Stimulated activated CD8-positive, alpha-beta memory T cell treated with anti-CD3 and anti-CD28 coated beads, Interleukin-4, amount 100 ng/mL, for 48 hours (primary cell): ENCODE data around the gene SPDYE2.
"Not testable (repeated sequence)": the region's sequence is repeated elsewhere in the genome, so short reads cannot be mapped to it uniquely, and the experiment has no call there.

Experiments used
- DNase-seq: peaks from one replicate; pipeline ENCODE4 v3.0.0-alpha.2; 2020

SPDYE2 gene

GRCh38 chr7:102542083-102542482, 8.9 kb upstream of the SPDYE2 start:
- DNase-seq, result not testable (repeated sequence)

GRCh38 chr7:102542771-102543170, 8.3 kb upstream of the SPDYE2 start:
- not testable (repeated sequence) for DNase-seq

- not testable (repeated sequence) for DNase-seq
These were observed 7.4 kb upstream of the SPDYE2 start, which contains the start of gene UPK3BL2 for GRCh38 chr7:102543596-102543995. UPK3BL2 (minus strand) TSS chr7:102543696; CDS start chr7:102543636, 60 bp downstream.

GRCh38 chr7:102544372-102544771, 6.7 kb upstream of the SPDYE2 start:
- not testable (repeated sequence) for DNase-seq

- not testable (repeated sequence) for DNase-seq
These were observed 5.7 kb upstream of the SPDYE2 start for GRCh38 chr7:102545288-102545687.

GRCh38 chr7:102546353-102546752, 4.7 kb upstream of the SPDYE2 start:
- DNase-seq, result not testable (repeated sequence)

GRCh38 chr7:102568620-102569019, 17.6 kb downstream of the SPDYE2 start:
- not testable (repeated sequence) for DNase-seq

GRCh38 chr7:102572261-102573239, 21.5 kb downstream of the SPDYE2 start, which contains the start of gene POLR2J3:
POLR2J3 (minus strand) TSS chr7:102572583; CDS start chr7:102572521, 62 bp downstream.
- DNase-seq, result peak; percentile 100

GRCh38 chr7:102574607-102575006, 23.6 kb downstream of the SPDYE2 start:
- DNase-seq, result not testable (repeated sequence)

- not testable (repeated sequence) for DNase-seq
These were observed 25.3 kb downstream of the SPDYE2 start for GRCh38 chr7:102576363-102576762.

- peak; percentile 26 for DNase-seq
These were observed 26.6 kb downstream of the SPDYE2 start for GRCh38 chr7:102577315-102578240.

- DNase-seq, result not testable (repeated sequence)
These were observed 27.5 kb downstream of the SPDYE2 start for GRCh38 chr7:102578486-102578885.

- DNase-seq, result not testable (repeated sequence)
These were observed 30.7 kb downstream of the SPDYE2 start for GRCh38 chr7:102581722-102582121.

- DNase-seq, result not testable (repeated sequence)
These were observed 32.5 kb downstream of the SPDYE2 start for GRCh38 chr7:102583495-102583894.

- DNase-seq, result not testable (repeated sequence)
These were observed 38.8 kb downstream of the SPDYE2 start for GRCh38 chr7:102589857-102590256.

GRCh38 chr7:102592477-102593019, 41.5 kb downstream of the SPDYE2 start:
- DNase-seq, result peak; percentile 45

GRCh38 chr7:102593637-102594334, 42.8 kb downstream of the SPDYE2 start:
- DNase-seq, result not testable (repeated sequence)

- DNase-seq, result not testable (repeated sequence)
These were observed 45.0 kb downstream of the SPDYE2 start for GRCh38 chr7:102596036-102596435.

GRCh38 chr7:102599699-102600098, 48.7 kb downstream of the SPDYE2 start:
- DNase-seq, result not testable (repeated sequence)

- not testable (repeated sequence) for DNase-seq
These were observed 51.3 kb downstream of the SPDYE2 start for GRCh38 chr7:102602317-102602716.

GRCh38 chr7:102604431-102605145, 53.6 kb downstream of the SPDYE2 start:
- DNase-seq, result not testable (repeated sequence)
